T47D (cell line): ENCODE results near the gene CAPN1.
"Not testable (repeated sequence)": the region's sequence is repeated elsewhere in the genome, so short reads cannot be mapped to it uniquely, and the experiment has no call there.

Experiments
- DNase-seq, 2 experiments: peaks; one replicate each; pipeline versions ENCODE4 v3.0.0 to v3.0.0-alpha.2; 2011 to 2012; ENCODE audit warnings: low read depth in 1 of 2, low spot score in 1 of 2
- JUND ChIP-seq: IDR thresholded peaks from 2 replicates; pipeline ENCODE4 v1.6.1; 2012; ENCODE audit warnings: low read depth
- in situ Hi-C: cut with HindIII; loops from 2 replicates; pipeline ENCODE4 v1.10.0; 2016; ENCODE audit warnings: low sequenced_read_pairs, low pct_unique_long_range_greater_than_20kb

The CAPN1 gene

GRCh38 chr11:65167656-65168055 lies 14.1 kb upstream of the CAPN1 start:
- no peak for TF ChIP-seq JUND
- in situ Hi-C loops: no loop called here
- DNase-seq: no peak

- in situ Hi-C loops: no loop called here
- no peak for TF ChIP-seq JUND
- DNase-seq: no peak
These were observed 12.5 kb upstream of the CAPN1 start for GRCh38 chr11:65169164-65169641.

- DNase-seq: peak in 1 of 2 experiments; percentile 72
- in situ Hi-C loops: no loop called here
- TF ChIP-seq JUND: no peak
These were observed 11.6 kb upstream of the CAPN1 start, which contains the start of gene SPDYC for GRCh38 chr11:65170058-65170534. Gene SPDYC (plus strand): TSS chr11:65170233. CDS start chr11:65171358, 1,125 bp downstream.

GRCh38 chr11:65172600-65172999 lies 9.1 kb upstream of the CAPN1 start:
- in situ Hi-C loops: no loop called here
- no peak for DNase-seq
- TF ChIP-seq JUND: no peak

- peak in 1 of 2 experiments; percentile 89 for DNase-seq
- in situ Hi-C loops: not testable (repeated sequence)
These were observed 7.1 kb upstream of the CAPN1 start for GRCh38 chr11:65174571-65175010.

- DNase-seq: peak; percentile 49 to 70
- in situ Hi-C loops: no loop called here
These were observed 705 bp upstream of the CAPN1 start for GRCh38 chr11:65180877-65181568.

GRCh38 chr11:65182258-65183170 lies 786 bp downstream of the CAPN1 start:
- DNase-seq: peak; percentile 28 to 39
- in situ Hi-C loops: no loop called here
- TF ChIP-seq JUND: no peak

More at GRCh38 chr11:65180877-65181568, 705 bp upstream of the CAPN1 start:
- TF ChIP-seq JUND: no peak

- no peak for TF ChIP-seq JUND
- in situ Hi-C loops: no loop called here
- peak in 1 of 2 experiments; percentile 31 for DNase-seq
These were observed 1.6 kb downstream of the CAPN1 start for GRCh38 chr11:65183201-65183891.

GRCh38 chr11:65184146-65184545 lies 2.4 kb downstream of the CAPN1 start:
- in situ Hi-C loops: no loop called here
- no peak for TF ChIP-seq JUND
- DNase-seq: no peak

- no peak for TF ChIP-seq JUND
- in situ Hi-C loops: no loop called here
- no peak for DNase-seq
These were observed 3.4 kb downstream of the CAPN1 start for GRCh38 chr11:65185171-65185570.

- in situ Hi-C loops: no loop called here
- DNase-seq: no peak
- TF ChIP-seq JUND: no peak
These were observed 4.2 kb downstream of the CAPN1 start for GRCh38 chr11:65185869-65186341.

- in situ Hi-C loops: no loop called here
- DNase-seq: no peak
These were observed 5.0 kb downstream of the CAPN1 start for GRCh38 chr11:65186701-65187100.

More at GRCh38 chr11:65186701-65187100, 5.0 kb downstream of the CAPN1 start:
- TF ChIP-seq JUND: no peak
